Aorta (tissue), 5 donors: Measurements from ENCODE around the gene VSX1. TPM values are rescaled to one million over a fixed set of nuclear protein-coding genes. Genes with fewer than 3 reads are reported as not detected.

Experiments
- ATAC-seq: fragments of 200-7000 bp; cut with Tn5 transposase; one replicate; pipeline ENCODE4 v1.9.1; 2022; ENCODE audit warnings: moderate library complexity; ENCODE audit not compliant: low FRiP score
- DNase-seq, 2 donors: peaks; one replicate each; pipeline ENCODE4 v3.0.0-alpha.2; 2020
- H3K27ac ChIP-seq, 2 donors: one replicate each; pipeline ENCODE4 v1.5.1; 2013; ENCODE audit warnings: low read length in 2 of 2, mild to moderate bottlenecking in 2 of 2, moderate library complexity in 2 of 2, control low read depth in 1 of 2, inconsistent platforms in 1 of 2, low read depth in 1 of 2
- H3K27me3 ChIP-seq, 2 donors: one replicate each; pipeline ENCODE4 v1.6.1; 2013; ENCODE audit warnings: control low read depth in 1 of 2, low read length in 1 of 2, mild to moderate bottlenecking in 1 of 2, moderate library complexity in 1 of 2; ENCODE audit not compliant: insufficient read depth in 2 of 2, control insufficient read depth in 1 of 2
- H3K36me3 ChIP-seq, 2 donors: one replicate each; pipeline ENCODE4 v1.6.1; 2013; ENCODE audit warnings: control low read depth in 1 of 2, low read length in 1 of 2, mild to moderate bottlenecking in 1 of 2; ENCODE audit not compliant: insufficient read depth in 2 of 2, control insufficient read depth in 1 of 2
- H3K4me1 ChIP-seq, 2 donors: one replicate each; pipeline ENCODE4 v1.6.1; 2013; ENCODE audit warnings: low read length in 2 of 2, control low read depth in 1 of 2, mild to moderate bottlenecking in 1 of 2, moderate library complexity in 1 of 2; ENCODE audit not compliant: insufficient read depth in 2 of 2, control insufficient read depth in 1 of 2
- H3K4me3 ChIP-seq, 2 donors: one replicate each; pipeline ENCODE4 v1.5.1; 2013; ENCODE audit warnings: low read length in 2 of 2, control low read depth in 1 of 2, mild to moderate bottlenecking in 1 of 2
- H3K9me3 ChIP-seq: one replicate; pipeline ENCODE4 v1.6.1; 2013; ENCODE audit warnings: mild to moderate bottlenecking, low read length; ENCODE audit not compliant: control insufficient read depth
- WGBS, 2 donors: extraction: QIAGEN DNeasy Blood & Tissue Kit; methylation state at CpG; one replicate each; pipeline ENCODE4 v1.1.7; 2013; 5-methylcytosine and 5-hydroxymethylcytosine counted together
- intact Hi-C, 2 donors: fragments of 100-400 bp; cut with DNase I; formaldehyde crosslinking; loops; one replicate each; pipeline versions ENCODE4 v1.14.2 to v1.15.0; 2022
- polyA plus RNA-seq, 2 donors: library from polyadenylated mRNA; stranded (reverse); fragments of 200-250 nt; gene quantifications; one replicate each; pipeline ENCODE4 v1.2.3, GENCODE V29; 2013
- total RNA-seq, 2 donors: library from RNA; stranded (reverse); fragmentation: NEBNext Ultra II Directional; extraction: Animal tissue kit (Norgen Biotek cat#: 25700); gene quantifications; one replicate each; pipeline ENCODE4 v1.2.1, GENCODE V29; 2021
- donor health status: healthy with polysubstance abuse.
- donor health status: Bipolar disorder and iron deficiency.
- donor health status: DM: no; HTN: no; CAD: no.
- donor health status: DM: no; HTN: no; CAD: no.
- donor health status: DM: yes; HTN: yes; CAD: no.

The VSX1 gene
- total and polyA plus RNA-seq, 4 donors = not detected

DNA sequence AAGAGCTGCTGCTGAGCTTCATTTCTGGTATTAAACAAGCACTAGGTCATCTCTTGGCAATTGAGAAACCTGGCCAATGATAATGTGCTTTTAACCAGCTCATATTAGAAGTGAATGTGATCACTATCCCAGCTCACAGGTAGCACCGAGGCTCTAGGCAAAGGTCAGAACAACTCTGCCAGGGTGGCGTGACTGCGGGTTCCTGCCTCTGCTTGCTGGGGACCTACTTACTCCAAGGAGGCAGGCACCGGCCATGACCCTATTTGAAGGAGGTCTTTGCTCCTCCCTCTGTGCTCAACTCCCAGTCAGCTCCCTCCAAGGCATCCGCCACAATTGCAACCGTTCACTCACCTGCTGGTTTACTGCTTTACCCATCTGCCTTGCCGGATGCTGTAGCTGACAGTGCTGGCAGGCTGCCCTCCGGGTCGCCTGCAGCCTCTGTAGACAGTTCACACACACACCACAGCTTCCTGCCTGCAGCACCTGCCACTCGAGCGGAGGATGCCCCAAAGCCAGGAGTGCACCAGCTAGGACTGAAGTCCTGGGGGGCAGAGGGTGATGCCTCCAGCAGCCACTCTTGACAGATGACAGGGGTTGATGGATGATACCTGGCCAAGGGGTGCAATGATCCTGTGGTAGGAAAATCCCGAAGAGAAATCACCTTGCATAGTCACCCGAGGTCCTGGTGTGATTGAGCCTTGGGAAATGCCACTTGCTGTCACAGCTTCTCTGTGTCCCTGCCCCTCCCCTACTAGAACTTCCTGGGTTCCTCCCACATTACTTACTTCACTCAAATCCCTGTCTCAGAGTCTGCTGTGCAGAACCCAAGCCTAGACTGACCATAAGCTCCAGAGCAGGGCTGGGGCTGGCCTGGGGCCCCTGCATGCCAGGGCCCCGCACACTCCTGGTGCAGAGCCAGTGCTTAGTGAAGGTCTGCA, 8.8 kb upstream of the VSX1 start:
- Histone ChIP-seq H3K4me1 (no peaks in the 10 kb centered on the region), H3K4me3 (no peak overlapping the region), H3K27me3 (no peaks in the 10 kb centered on the region), H3K27ac (no peak overlapping the region), H3K36me3 (no peaks in the 10 kb centered on the region), H3K9me3 (no peaks in the 10 kb centered on the region)
- ATAC-seq (no peak), DNase-seq (peak in 1 of 2 donors; percentile 69)
- intact Hi-C loops = no loop called here
- WGBS, 2 donors = 66 to 71% methylated on average over 14 of the region's 14 CpGs

DNA sequence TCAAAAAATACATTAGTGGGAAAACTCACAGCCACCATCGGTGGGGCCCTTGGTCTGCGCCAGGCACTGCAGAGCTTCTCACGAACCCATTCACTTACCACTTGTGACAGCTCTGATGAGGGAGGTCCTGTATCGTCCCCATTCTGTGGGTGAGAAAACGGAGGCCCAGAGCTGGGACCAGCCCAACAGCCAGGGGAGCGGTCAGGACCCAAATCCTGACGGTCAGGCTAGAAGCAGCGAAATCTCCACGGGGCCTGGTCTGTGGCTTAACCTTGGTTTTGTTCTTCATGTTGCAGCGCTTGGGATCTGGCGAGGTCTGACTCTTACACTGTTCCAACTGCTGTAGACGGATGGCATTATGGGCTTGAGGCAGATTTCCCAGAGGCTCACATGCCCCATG, 7.7 kb upstream of the VSX1 start:
- H3K4me1 ChIP-seq = no peaks in the 10 kb centered on the region
- 89 to 90% methylated on average over 12 of the region's 12 CpGs for WGBS, 2 donors
- intact Hi-C loops = no loop called here
- H3K36me3 ChIP-seq = no peaks in the 10 kb centered on the region
- DNase-seq (no peak), ATAC-seq (no peak)
- H3K4me3 ChIP-seq = no peak overlapping the region
- no peaks in the 10 kb centered on the region for H3K27me3 ChIP-seq
- H3K9me3 ChIP-seq = no peaks in the 10 kb centered on the region
- no peak overlapping the region for H3K27ac ChIP-seq

DNA sequence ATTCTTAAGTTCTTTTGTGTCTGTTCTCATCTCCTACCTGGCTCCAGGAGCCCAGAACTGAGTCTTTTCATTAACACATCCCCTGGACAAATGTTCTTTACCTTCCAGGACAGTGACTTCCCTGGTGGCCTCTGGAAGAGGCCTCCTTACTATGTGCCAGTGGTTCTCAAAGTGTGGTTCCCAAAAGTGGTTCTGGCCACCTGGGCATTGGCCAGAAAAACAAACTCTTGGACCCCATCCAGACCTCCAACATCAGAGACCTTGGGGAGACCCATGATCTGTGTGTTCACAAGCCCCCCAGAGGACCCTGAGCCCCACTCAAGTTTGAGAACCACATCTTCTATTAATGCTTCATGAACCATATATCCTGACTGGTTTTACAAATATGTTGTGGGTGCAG, 7.2 kb upstream of the VSX1 start:
- Histone ChIP-seq H3K4me3 (no peak overlapping the region), H3K27ac (no peak overlapping the region), H3K4me1 (no peaks in the 10 kb centered on the region), H3K9me3 (no peaks in the 10 kb centered on the region), H3K36me3 (no peaks in the 10 kb centered on the region), H3K27me3 (no peaks in the 10 kb centered on the region)
- intact Hi-C loops = no loop called here
- DNase-seq (no peak), ATAC-seq (no peak)

DNA sequence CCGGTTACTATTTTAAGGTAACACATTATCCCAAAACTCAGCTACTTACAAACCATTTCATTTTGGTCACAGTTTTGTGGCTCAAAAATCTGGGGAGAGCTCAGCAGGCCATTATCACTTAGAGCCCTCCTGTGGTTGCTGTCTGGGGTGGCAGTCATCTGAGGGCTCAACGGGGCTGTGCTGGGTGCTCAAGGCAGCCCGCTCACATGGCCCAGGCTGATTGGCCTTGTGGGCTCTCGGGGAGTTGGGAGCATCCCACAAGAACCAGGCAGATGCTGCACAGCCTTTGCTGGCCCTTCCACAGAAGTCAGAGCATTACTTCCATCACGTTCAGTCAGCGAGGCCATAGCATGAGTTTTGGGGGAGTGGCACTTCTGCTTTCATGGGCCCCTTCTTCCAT, 6.3 kb upstream of the VSX1 start:
- H3K9me3 ChIP-seq = no peaks in the 10 kb centered on the region
- intact Hi-C loops = no loop called here
- H3K27me3 ChIP-seq = no peaks in the 10 kb centered on the region
- DNase-seq = no peak
- no peak overlapping the region for H3K4me3 ChIP-seq
- ATAC-seq = no peak
- WGBS, 2 donors = 77 to 81% methylated on average over 6 of the region's 6 CpGs
- H3K27ac ChIP-seq = no peak overlapping the region
- no peaks in the 10 kb centered on the region for H3K4me1 ChIP-seq
- H3K36me3 ChIP-seq = no peaks in the 10 kb centered on the region

DNA sequence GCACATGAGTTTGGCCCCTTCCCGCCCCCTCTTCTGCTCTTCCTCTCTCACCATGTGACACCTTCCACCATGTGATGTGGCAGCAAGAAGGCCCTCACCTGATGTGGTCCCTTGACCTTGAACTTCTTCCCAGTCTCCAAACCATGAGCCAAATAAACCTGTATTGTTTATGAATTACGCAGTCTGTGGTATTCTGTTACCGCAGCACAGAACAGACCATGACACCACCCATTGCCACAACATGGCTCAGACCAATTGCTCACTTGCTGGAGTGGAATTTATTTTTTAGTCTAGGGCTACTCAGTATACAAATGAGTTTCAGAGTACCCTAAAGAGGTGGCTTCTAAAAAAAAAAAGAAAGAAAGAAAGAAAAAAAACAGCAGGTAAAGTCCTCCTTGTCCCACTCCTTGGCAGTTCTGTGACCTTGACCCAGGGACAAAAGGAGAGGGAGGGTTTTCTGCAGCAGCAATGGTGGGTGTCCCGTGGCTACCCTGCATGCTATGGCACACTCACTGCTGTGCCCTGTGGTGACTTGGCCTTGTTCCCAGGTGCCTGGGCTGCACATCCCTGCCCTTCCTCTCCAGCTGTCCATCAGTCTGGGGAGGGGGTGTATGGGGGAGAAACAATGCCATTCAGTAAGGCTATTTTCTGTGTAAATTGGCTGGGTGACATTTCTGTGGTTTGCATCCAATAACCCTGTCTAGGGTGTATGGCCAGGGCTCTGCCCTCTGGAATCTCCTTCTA, 5.4 kb upstream of the VSX1 start:
- H3K9me3 ChIP-seq = no peaks in the 10 kb centered on the region
- ATAC-seq (no peak), DNase-seq (no peak)
- WGBS, 2 donors = 90 to 92% methylated on average over 4 of the region's 4 CpGs
- H3K27ac ChIP-seq = no peak overlapping the region
- intact Hi-C loops = no loop called here
- no peaks in the 10 kb centered on the region for H3K36me3 ChIP-seq
- H3K4me1 ChIP-seq = no peaks in the 10 kb centered on the region
- no peak overlapping the region for H3K4me3 ChIP-seq
- no peaks in the 10 kb centered on the region for H3K27me3 ChIP-seq

DNA sequence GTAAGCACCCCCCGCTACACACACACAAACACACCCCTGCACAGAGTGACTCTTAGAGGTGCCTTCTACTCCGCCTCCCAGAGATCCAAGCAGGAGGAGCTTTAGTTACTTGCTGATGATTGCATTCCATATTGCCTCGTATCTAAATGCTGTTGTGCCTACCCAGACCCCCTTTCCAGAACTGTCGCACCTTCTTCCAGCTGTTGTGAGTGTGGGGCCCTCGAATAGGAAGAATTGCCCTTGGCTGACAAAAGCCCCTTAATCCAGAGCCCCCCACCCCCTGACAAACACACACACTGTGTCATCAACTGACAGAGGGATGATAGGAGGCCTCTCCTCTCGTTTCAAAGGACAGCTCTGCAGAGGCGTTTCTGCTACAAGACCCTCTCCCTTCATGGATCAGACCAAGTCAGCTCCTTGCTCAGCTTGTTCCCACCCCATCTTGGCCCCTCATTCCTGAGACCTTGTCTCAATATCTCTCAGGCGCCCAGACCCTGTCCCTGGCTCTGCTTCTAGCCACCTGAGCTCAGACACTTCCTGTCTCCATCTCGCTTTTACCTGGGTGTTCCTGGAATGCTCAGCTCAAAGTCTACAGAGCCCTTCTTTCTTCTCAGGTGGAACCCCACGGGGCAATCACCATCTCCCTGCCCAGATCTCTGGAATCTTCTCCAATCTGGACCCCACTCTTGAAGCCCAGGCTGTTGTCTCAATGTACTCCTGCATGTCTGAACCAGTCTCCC, 4.0 kb upstream of the VSX1 start:
- intact Hi-C loops = no loop called here
- Histone ChIP-seq H3K36me3 (no peaks in the 10 kb centered on the region), H3K9me3 (no peaks in the 10 kb centered on the region), H3K4me3 (no peak overlapping the region), H3K27ac (no peak overlapping the region), H3K4me1 (no peaks in the 10 kb centered on the region), H3K27me3 (no peaks in the 10 kb centered on the region)
- ATAC-seq (no peak), DNase-seq (no peak)
- 67 to 70% methylated on average over 10 of the region's 10 CpGs for WGBS, 2 donors

DNA sequence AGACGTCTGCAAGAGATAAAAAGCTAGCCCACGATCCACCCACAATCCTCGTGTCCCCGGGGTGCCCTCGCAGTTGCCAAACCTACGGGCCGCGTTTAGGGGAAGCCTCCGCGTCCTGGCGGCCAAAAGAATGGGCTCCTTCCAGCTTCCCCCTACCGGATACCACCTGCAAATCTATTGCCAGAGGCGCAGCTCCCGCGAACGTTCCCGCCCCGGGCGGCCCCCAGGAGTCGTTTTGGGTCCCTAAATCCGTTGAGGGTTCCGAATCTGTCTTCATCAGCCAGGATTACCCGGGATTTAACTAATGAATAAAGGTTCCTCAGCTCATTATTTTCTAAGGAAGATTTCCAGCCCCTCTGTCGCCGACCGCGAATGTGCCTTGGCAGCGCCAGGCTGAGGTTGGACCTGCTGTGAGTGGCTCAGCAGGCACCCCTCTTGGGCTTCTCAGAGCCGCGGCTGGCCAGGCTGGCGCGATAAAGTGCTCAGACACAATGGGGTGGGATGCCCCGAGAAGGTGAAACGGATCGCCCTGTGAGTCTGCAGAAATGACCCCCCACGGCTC, 2.8 kb upstream of the VSX1 start:
- Histone ChIP-seq H3K36me3 (no peaks in the 10 kb centered on the region), H3K4me3 (no peak overlapping the region), H3K9me3 (no peaks in the 10 kb centered on the region), H3K4me1 (no peaks in the 10 kb centered on the region), H3K27me3 (peaks cover 0 to 2% of the 10 kb centered on the region in 2 donors), H3K27ac (no peak overlapping the region)
- ATAC-seq (no peak), DNase-seq (no peak)
- 2 to 3% methylated on average over 36 of the region's 36 CpGs for WGBS, 2 donors
- intact Hi-C loops = no loop called here

DNA sequence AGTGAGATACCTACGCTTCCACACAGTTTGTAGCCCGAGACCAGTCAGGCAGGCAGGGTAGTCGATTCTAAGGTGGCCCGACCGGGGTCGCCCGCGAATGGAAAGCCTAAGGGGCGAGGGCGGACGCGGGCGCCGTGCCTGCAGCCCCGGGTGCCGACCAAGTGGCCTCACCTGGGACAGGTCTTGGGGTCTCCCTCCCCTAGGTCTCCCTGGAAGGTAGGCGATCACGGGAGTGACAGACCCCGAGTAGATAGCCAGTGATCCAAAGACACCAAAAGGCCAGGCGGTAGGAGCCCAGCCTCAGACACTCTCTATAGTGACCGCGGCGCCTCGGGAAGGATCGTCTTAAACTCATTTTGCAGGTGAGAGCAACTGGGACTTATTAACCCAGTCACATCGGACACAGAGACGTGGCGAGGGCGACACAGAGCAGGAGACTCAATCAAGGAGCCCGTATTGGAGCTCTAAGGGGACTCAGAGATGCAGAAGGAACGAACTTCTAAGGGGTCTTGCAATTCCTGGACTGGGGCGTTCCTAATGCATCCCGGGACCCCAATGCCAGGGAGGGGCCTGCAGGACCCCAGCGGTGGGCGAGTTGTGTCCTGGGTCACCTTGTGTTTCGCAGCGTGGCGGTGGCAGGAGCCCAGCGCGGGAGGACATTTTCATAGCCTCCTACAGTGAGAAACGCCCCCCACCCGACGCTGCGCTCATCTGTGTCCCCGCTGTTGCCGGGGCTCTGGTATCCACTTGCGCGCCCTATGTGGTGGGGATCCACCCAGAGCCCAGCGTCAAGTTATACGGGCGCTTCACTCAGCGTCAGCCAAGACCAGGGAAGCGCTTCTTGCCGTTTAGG, 2.1 kb upstream of the VSX1 start:
- no peak for DNase-seq
- H3K4me1 ChIP-seq = no peaks in the 10 kb centered on the region
- peak; percentile 36 for ATAC-seq
- intact Hi-C loops = no loop called here
- peaks cover 0 to 3% of the 10 kb centered on the region in 2 donors for H3K27me3 ChIP-seq
- H3K36me3 ChIP-seq = no peaks in the 10 kb centered on the region
- H3K9me3 ChIP-seq = no peaks in the 10 kb centered on the region
- H3K27ac ChIP-seq = no peak overlapping the region
- H3K4me3 ChIP-seq = no peak overlapping the region
- 6% methylated on average over 54 of the region's 54 CpGs for WGBS, 2 donors
